BJ (cell line): Measurements from ENCODE around the gene LELP1. TPM values are rescaled to one million over a fixed set of nuclear protein-coding genes. Genes with fewer than 3 reads are reported as not detected.

ENCODE experiments used
- CTCF ChIA-PET: fragments of 350-600 bp; formaldehyde crosslinking; extraction: SDS; loops from one replicate; lab custom pipeline; 2021; ENCODE audit warnings: antibody characterized with exemption, inconsistent platforms; lab: Yijun Ruan, JAX
- POLR2A ChIA-PET: fragments of 300-600 bp; sonication (Branson Sonifier 250); formaldehyde crosslinking; extraction: SDS; loops from one replicate; lab custom pipeline; 2021; ENCODE audit warnings: antibody characterized with exemption; lab: Charles Lee
- DNase-seq: peaks from one replicate; pipeline ENCODE4 v3.0.0-alpha.2; 2011; ENCODE audit warnings: low read depth
- H3K27me3 ChIP-seq: 2 replicates; pipeline ENCODE4 v1.6.0; 2011; ENCODE audit warnings: low read length; ENCODE audit not compliant: control insufficient read depth, insufficient read depth
- H3K36me3 ChIP-seq: 2 replicates; pipeline ENCODE4 v1.5.1; 2011; ENCODE audit warnings: low read length; ENCODE audit not compliant: control insufficient read depth, insufficient read depth
- H3K4me3 ChIP-seq: 2 replicates; pipeline ENCODE4 v1.5.1; 2011; ENCODE audit warnings: low read depth, mild to moderate bottlenecking, control low read depth, low read length
- CTCF ChIP-seq: IDR thresholded peaks from 2 replicates; pipeline ENCODE4 v1.5.1; 2011; ENCODE audit warnings: low read depth, mild to moderate bottlenecking, control low read depth, inconsistent platforms, low read length, moderate library complexity; ENCODE audit not compliant: insufficient read depth
- polyA plus RNA-seq: library from polyadenylated mRNA; depleted of rRNA; stranded (reverse); fragments of >200 nt; gene quantifications from 2 replicates; pipeline ENCODE4 v1.2.3, GENCODE V29; 2011; rRNA removed

LELP1 gene
- polyA plus RNA-seq, 1 experiment = not detected

GRCh38 chr1:153251562-153251961 is 48.3 kb downstream of the LELP1 start:
- Histone ChIP-seq H3K27me3 (no peaks in the 10 kb centered on the region; the same call in 1 of the 2 replicates), H3K4me3 (no peak overlapping the region), H3K36me3 (no peaks in the 10 kb centered on the region)
- ChIA-PET CTCF (no interaction called here), POLR2A (no interaction called here)
- no peak for DNase-seq
- TF ChIP-seq CTCF = no peak

GRCh38 chr1:153251988-153252387 is 48.8 kb downstream of the LELP1 start:
- no peak for TF ChIP-seq CTCF
- Histone ChIP-seq H3K27me3 (no peaks in the 10 kb centered on the region; the same call in 1 of the 2 replicates), H3K4me3 (no peak overlapping the region), H3K36me3 (no peaks in the 10 kb centered on the region)
- no peak for DNase-seq
- POLR2A ChIA-PET = no interaction called here
- CTCF ChIA-PET = no interaction called here

- no peaks in the 10 kb centered on the region for H3K36me3 ChIP-seq
- ChIA-PET CTCF (no interaction called here), POLR2A (no interaction called here)
- no peaks in the 10 kb centered on the region; the same call in 1 of the 2 replicates for H3K27me3 ChIP-seq
- DNase-seq = no peak
- no peak for TF ChIP-seq CTCF
- H3K4me3 ChIP-seq = no peak overlapping the region
These were observed 49.8 kb downstream of the LELP1 start for GRCh38 chr1:153253076-153253475.

DNA sequence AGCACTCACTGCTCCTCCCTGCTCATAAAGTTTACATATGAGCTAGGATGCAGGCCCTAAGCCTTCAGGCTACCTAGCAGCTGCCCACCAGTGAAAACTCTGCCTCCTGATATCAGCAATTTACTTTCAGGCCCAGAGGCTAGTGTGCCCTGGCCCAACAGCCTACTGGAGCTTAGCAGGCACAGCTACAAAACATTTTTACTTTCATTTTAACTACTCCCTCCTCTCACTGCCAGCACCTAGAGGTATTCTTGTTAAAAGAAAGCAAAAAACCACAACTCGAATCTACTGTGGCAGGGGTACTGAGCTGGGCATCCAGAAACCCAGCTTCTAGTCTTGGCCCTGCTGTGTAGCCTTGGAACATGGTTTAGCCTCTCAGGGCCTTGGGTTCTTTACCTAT is 50.5 kb downstream of the LELP1 start:
- DNase-seq = no peak
- Histone ChIP-seq H3K4me3 (no peak overlapping the region), H3K36me3 (no peaks in the 10 kb centered on the region), H3K27me3 (no peaks in the 10 kb centered on the region; the same call in 1 of the 2 replicates)
- POLR2A ChIA-PET = no interaction called here
- CTCF ChIA-PET = interaction anchor here (0.9 kb wide), 1 partner anchor 26 kb away, joined by 3 read pairs; no protein-coding TSS in a partner anchor
- no peak for TF ChIP-seq CTCF

Other genes with a start within 250 kb of the LELP1 start
- not detected in 2 replicates for gene SPRR4, start 232.8 kb upstream of the LELP1 start, polyA plus RNA-seq
- not detected in 2 replicates for gene SPRR1A, start 219.3 kb upstream of the LELP1 start, polyA plus RNA-seq
- gene SPRR3, start 201.7 kb upstream of the LELP1 start, polyA plus RNA-seq = not detected in 2 replicates
- not detected in 2 replicates for gene SPRR1B, start 172.2 kb upstream of the LELP1 start, polyA plus RNA-seq
- not detected in 2 replicates for gene SPRR2D, start 162.3 kb upstream of the LELP1 start, polyA plus RNA-seq
- gene SPRR2A, start 145.9 kb upstream of the LELP1 start, polyA plus RNA-seq = not detected in 2 replicates
- not detected in 2 replicates for gene SPRR2B, start 131.8 kb upstream of the LELP1 start, polyA plus RNA-seq
- not detected in 2 replicates for gene SPRR2E, start 108.9 kb upstream of the LELP1 start, polyA plus RNA-seq
- gene SPRR2F, start 89.9 kb upstream of the LELP1 start, polyA plus RNA-seq = not detected in 2 replicates
- gene SPRR2G, start 52.5 kb upstream of the LELP1 start, polyA plus RNA-seq = not detected in 2 replicates
- not detected in 2 replicates for gene PRR9, start 14.2 kb downstream of the LELP1 start, polyA plus RNA-seq
- gene LORICRIN, start 56.3 kb downstream of the LELP1 start, polyA plus RNA-seq = not detected in 2 replicates
- gene PGLYRP3, start 109.5 kb downstream of the LELP1 start, polyA plus RNA-seq = not detected in 2 replicates
- not detected in 2 replicates for gene PGLYRP4, start 145.4 kb downstream of the LELP1 start, polyA plus RNA-seq
- not detected in 2 replicates for gene S100A9, start 154.4 kb downstream of the LELP1 start, polyA plus RNA-seq
- gene S100A12, start 172.2 kb downstream of the LELP1 start, polyA plus RNA-seq = not detected in 2 replicates
- not detected in 2 replicates for gene S100A8, start 187.6 kb downstream of the LELP1 start, polyA plus RNA-seq
- gene S100A7A, start 213.1 kb downstream of the LELP1 start, polyA plus RNA-seq = not detected in 2 replicates